DND-41 (cell line): ENCODE results near the gene ATP5F1D.

Experiments used
- EZH2 ChIP-seq: IDR thresholded peaks from 3 replicates; pipeline ENCODE4 v1.6.1; 2012; ENCODE audit warnings: borderline replicate concordance, low read depth, mild to moderate bottlenecking, moderate library complexity, low read length, inconsistent platforms; ENCODE audit not compliant: severe bottlenecking
- TF ChIP-seq, protein P1 (sequence below): IDR thresholded peaks from 2 replicates; pipeline ENCODE4 v1.5.1; 2012; ENCODE audit warnings: borderline replicate concordance, low read length, moderate library complexity, mild to moderate bottlenecking; ENCODE audit not compliant: poor library complexity, severe bottlenecking; ENCODE audit errors: extremely low read depth

DNA sequence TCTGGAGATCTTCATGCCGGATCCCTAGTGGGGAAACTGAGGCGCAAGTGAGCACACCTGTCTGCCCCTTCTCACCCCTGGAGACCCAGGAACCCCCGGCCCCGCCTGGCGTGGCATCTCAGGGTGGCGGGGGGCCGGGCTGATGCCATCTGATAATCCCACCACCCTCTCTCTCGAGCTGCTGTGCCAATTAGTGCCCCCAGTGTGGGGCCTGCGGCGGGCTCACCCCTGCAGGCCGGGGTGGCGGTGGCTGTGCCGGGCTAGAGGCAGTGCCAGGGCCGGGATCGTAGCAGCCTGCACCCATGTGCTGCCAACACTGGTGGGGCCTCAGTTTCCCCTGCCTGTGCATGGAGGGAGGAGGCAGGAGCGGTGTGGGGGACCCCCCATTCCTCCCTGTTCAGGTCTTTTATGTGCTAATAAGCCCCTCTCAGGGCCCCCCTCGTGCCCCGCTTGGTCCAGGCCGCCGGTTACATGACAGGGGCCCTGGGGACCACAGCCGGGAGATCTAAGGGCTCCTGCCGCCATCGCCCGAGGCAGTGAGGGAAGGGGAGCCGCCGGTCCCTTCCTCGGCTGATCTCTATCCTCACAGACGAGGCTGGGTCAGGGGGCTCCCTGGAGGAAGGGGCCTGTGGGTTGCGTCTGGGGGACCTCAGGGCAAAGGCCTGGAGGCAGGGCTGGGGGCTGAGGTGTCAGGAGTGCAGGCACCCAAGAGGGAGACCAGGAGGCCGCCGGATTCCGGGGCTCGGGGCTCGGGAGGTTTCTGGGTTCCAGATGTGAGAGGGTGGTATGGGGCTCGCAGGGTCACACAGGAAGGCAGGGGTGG lies 52.4 kb downstream of the ATP5F1D start:
- TF ChIP-seq EZH2: no peak
- TF ChIP-seq, protein P1, sequence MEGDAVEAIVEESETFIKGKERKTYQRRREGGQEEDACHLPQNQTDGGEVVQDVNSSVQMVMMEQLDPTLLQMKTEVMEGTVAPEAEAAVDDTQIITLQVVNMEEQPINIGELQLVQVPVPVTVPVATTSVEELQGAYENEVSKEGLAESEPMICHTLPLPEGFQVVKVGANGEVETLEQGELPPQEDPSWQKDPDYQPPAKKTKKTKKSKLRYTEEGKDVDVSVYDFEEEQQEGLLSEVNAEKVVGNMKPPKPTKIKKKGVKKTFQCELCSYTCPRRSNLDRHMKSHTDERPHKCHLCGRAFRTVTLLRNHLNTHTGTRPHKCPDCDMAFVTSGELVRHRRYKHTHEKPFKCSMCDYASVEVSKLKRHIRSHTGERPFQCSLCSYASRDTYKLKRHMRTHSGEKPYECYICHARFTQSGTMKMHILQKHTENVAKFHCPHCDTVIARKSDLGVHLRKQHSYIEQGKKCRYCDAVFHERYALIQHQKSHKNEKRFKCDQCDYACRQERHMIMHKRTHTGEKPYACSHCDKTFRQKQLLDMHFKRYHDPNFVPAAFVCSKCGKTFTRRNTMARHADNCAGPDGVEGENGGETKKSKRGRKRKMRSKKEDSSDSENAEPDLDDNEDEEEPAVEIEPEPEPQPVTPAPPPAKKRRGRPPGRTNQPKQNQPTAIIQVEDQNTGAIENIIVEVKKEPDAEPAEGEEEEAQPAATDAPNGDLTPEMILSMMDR: no peak
